Gastroesophageal sphincter (tissue), 4 donors: ENCODE measurements around the gene ME2. TPM values are rescaled to one million over a fixed set of nuclear protein-coding genes. Genes with fewer than 3 reads are reported as not detected.
"Not testable (repeated sequence)": the region's sequence is repeated elsewhere in the genome, so short reads cannot be mapped to it uniquely, and the experiment has no call there.

Experiments
- ATAC-seq: fragments of 150-250 bp; one replicate; pipeline ENCODE4 v1.9.1; 2016; ENCODE audit warnings: mild to moderate bottlenecking, moderate library complexity
- H3K27ac ChIP-seq, 4 donors: fragments of 200-600 bp; sonication (generic) in 3 of 4; 1 replicate in 3 of 4; 2 replicates in 1 of 4; pipeline ENCODE4 v1.5.1; 2016 to 2019
- H3K27me3 ChIP-seq: fragments of 200-600 bp; sonication (generic); one replicate; pipeline ENCODE4 v1.5.1; 2019
- H3K36me3 ChIP-seq, 2 donors: fragments of 200-600 bp; sonication (generic); one replicate each; pipeline ENCODE4 v1.5.1; 2019; ENCODE audit warnings: control low read depth in 1 of 2
- H3K4me1 ChIP-seq, 3 donors: fragments of 200-600 bp; sonication (generic); 1 replicate in 2 of 3; 2 replicates in 1 of 3; pipeline ENCODE4 v1.5.1; 2016 to 2019; ENCODE audit warnings: control low read depth in 2 of 3
- H3K4me3 ChIP-seq, 2 donors: fragments of 200-600 bp; sonication (generic); one replicate each; pipeline ENCODE4 v1.5.1; 2019; ENCODE audit warnings: mild to moderate bottlenecking in 1 of 2, moderate library complexity in 1 of 2
- H3K9me3 ChIP-seq, 3 donors: fragments of 200-600 bp; sonication (generic); one replicate each; pipeline ENCODE4 v1.5.1; 2017 to 2019; ENCODE audit warnings: control low read depth in 2 of 3
- CTCF ChIP-seq, 4 experiments: fragments of 200-600 bp in 2 of 4; fragments of 450-650 bp in 2 of 4; sonication (generic) in 1 of 4; IDR thresholded peaks; one replicate each; pipeline ENCODE4 v1.5.1; 2017 to 2019; ENCODE audit warnings: antibody characterized with exemption in 4 of 4, mild to moderate bottlenecking in 2 of 4, moderate library complexity in 2 of 4
- EP300 ChIP-seq: sonication (generic); formaldehyde crosslinking; IDR thresholded peaks from one replicate; pipeline ENCODE4 v1.6.1; 2017; ENCODE audit warnings: antibody characterized with exemption, mild to moderate bottlenecking
- POLR2A ChIP-seq, 2 donors: fragments of 450-650 bp; IDR thresholded peaks; one replicate each; pipeline ENCODE4 v1.6.1; 2017; ENCODE audit warnings: antibody characterized with exemption in 2 of 2, mild to moderate bottlenecking in 2 of 2, moderate library complexity in 1 of 2
- POLR2AphosphoS5 ChIP-seq: sonication (generic); formaldehyde crosslinking; IDR thresholded peaks from one replicate; pipeline ENCODE4 v1.6.1; 2017; ENCODE audit warnings: antibody characterized with exemption
- WGBS, 2 donors: methylation state at CpG; one replicate each; pipeline ENCODE4 v1.1.5; 2018; ENCODE audit warnings: low coverage in 1 of 2; 5-methylcytosine and 5-hydroxymethylcytosine counted together
- total RNA-seq, 4 donors: library from RNA; depleted of rRNA; stranded (reverse); fragments of >200 nt; gene quantifications; one replicate each; pipeline ENCODE4 v1.1.0, GENCODE V29; 2016

Gene ME2
- total RNA-seq, 4 donors from 2014 or later, result 44.8 to 59.2 (median 53.1) TPM

- peak overlapping the region; percentile 86 to 97 (median 94) for H3K27ac ChIP-seq
- peaks cover 0 to 25% (median 7%) of the 10 kb centered on the region in 3 donors for H3K4me1 ChIP-seq
- peaks cover 7% of the 10 kb centered on the region for H3K27me3 ChIP-seq
- WGBS, 2 donors, result 73 to 81% methylated on average over 8 of the region's 8 CpGs
- ATAC-seq, result no peak
- TF ChIP-seq POLR2AphosphoS5, result no peak
- H3K36me3 ChIP-seq, result no peaks in the 10 kb centered on the region
- H3K9me3 ChIP-seq, result no peaks in the 10 kb centered on the region
- H3K4me3 ChIP-seq, result peak overlapping the region; percentile 73 to 87
Observed at GRCh38 chr18:50877545-50878265, 1.2 kb upstream of the ME2 start.

- ATAC-seq, result peak; percentile 64
- no peak for TF ChIP-seq POLR2AphosphoS5
- no peak for TF ChIP-seq EP300
- peak in 1 of 2 donors; percentile 5 for TF ChIP-seq POLR2A (IDR thresholded peaks at IDR 0.05)
- TF ChIP-seq CTCF (IDR thresholded peaks at IDR 0.05), result no peak
- H3K36me3 ChIP-seq, result no peaks in the 10 kb centered on the region
- H3K27me3 ChIP-seq, result no peaks in the 10 kb centered on the region
- H3K4me1 ChIP-seq, result peaks cover 0 to 30% (median 7%) of the 10 kb centered on the region in 3 donors
- peak overlapping the region; percentile 86 to 97 (median 94) for H3K27ac ChIP-seq
- 0 to 1% methylated on average over 8 to 11 of the region's 61 CpGs for WGBS, 2 donors
- no peaks in the 10 kb centered on the region for H3K9me3 ChIP-seq
- H3K4me3 ChIP-seq, result peak overlapping the region; percentile 73 to 87
Observed at GRCh38 chr18:50879302-50880118, 592 bp downstream of the ME2 start.

- TF ChIP-seq EP300, result no peak
- TF ChIP-seq POLR2A (IDR thresholded peaks at IDR 0.05), result no peak
Observed at GRCh38 chr18:50880119-50880465, 1.2 kb downstream of the ME2 start.

GRCh38 chr18:50880944-50881343, 2.0 kb downstream of the ME2 start:
- not testable (repeated sequence) for H3K4me3 ChIP-seq, H3K27me3 ChIP-seq, H3K27ac ChIP-seq, H3K36me3 ChIP-seq, H3K9me3 ChIP-seq, ATAC-seq
- WGBS, 2 donors, result 97 to 99% methylated on average over 8 to 9 of the region's 9 CpGs
- H3K4me1 ChIP-seq, result peaks cover 0 to 30% (median 7%) of the 10 kb centered on the region in 3 donors

More at GRCh38 chr18:50880119-50880465, 1.2 kb downstream of the ME2 start:
- H3K27me3 ChIP-seq, result no peaks in the 10 kb centered on the region
- 8 to 18% methylated on average over 6 of the region's 6 CpGs for WGBS, 2 donors
- no peak for ATAC-seq
- H3K4me3 ChIP-seq, result peak overlapping the region; percentile 73 to 87
- H3K4me1 ChIP-seq, result peaks cover 0 to 30% (median 7%) of the 10 kb centered on the region in 3 donors
- H3K27ac ChIP-seq, result peak overlapping the region in 3 of 4 donors; percentile 91 to 97 (median 97)
- no peaks in the 10 kb centered on the region for H3K9me3 ChIP-seq
- H3K36me3 ChIP-seq, result no peaks in the 10 kb centered on the region

GRCh38 chr18:50886929-50887328, 8.0 kb downstream of the ME2 start:
- peaks cover 0 to 5% (median 0%) of the 10 kb centered on the region in 3 donors for H3K4me1 ChIP-seq
- ATAC-seq, result no peak
- no peak overlapping the region for H3K27ac ChIP-seq
- TF ChIP-seq POLR2AphosphoS5 (no peak), POLR2A (IDR thresholded peaks at IDR 0.05) (no peak)
- H3K9me3 ChIP-seq, result no peaks in the 10 kb centered on the region
- WGBS, 2 donors, result 92 to 100% methylated on average over 5 to 7 of the region's 7 CpGs
- H3K27me3 ChIP-seq, result no peaks in the 10 kb centered on the region
- H3K36me3 ChIP-seq, result no peaks in the 10 kb centered on the region
- no peak overlapping the region for H3K4me3 ChIP-seq

- ATAC-seq, result no peak
- H3K27me3 ChIP-seq, result no peaks in the 10 kb centered on the region
- H3K4me3 ChIP-seq, result no peak overlapping the region
- WGBS, 2 donors, result 90 to 92% methylated on average over 4 of the region's 4 CpGs
- H3K9me3 ChIP-seq, result no peaks in the 10 kb centered on the region
- H3K4me1 ChIP-seq, result peaks cover 0 to 10% (median 4%) of the 10 kb centered on the region in 3 donors
- peaks cover 3 to 40% of the 10 kb centered on the region in 2 donors for H3K36me3 ChIP-seq
- TF ChIP-seq EP300, result no peak
- no peak for TF ChIP-seq POLR2A (IDR thresholded peaks at IDR 0.05)
- no peak for TF ChIP-seq CTCF (IDR thresholded peaks at IDR 0.05)
- TF ChIP-seq POLR2AphosphoS5, result no peak
- no peak overlapping the region for H3K27ac ChIP-seq
Observed at GRCh38 chr18:50895350-50896045, 16.6 kb downstream of the ME2 start.
